ENCODE measurements around the gene ATAD2B. TPM values are rescaled to one million over a fixed set of nuclear protein-coding genes. Genes with fewer than 3 reads are reported as not detected.

ATAD2B gene
- total RNA-seq, 1 experiment from 2014 or later = 19.7 TPM

DNA sequence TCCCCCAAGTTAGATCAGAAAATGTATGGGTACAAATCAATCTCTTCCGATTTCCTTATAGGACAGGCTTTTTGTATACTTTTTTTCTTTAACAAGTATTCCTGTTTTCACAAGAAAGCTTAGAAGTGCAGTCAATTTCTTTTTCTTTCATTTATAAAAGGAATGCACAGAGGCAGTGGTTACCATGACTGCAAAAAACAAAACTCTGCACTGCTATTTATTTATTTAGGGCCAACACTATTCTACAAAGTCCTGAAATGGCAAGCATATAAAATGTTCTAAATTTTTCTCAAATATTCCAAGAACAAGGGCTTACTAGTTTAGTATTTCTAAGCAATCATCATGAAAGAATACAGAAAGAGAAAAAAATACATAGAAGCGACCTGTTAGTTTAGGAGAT, 22.2 kb downstream of the ATAD2B start:
- Mint-ChIP-seq H3K4me1 (ENCODE audit: low read depth, unreplicated experiment) (peaks cover 24% of the 10 kb centered on the region), H3K27ac (ENCODE audit: unreplicated experiment) (no peak overlapping the region), H3K4me3 (ENCODE audit: low read depth, unreplicated experiment) (no peak overlapping the region), H3K9me3 (ENCODE audit: low read depth, unreplicated experiment) (no peaks in the 10 kb centered on the region), H3K36me3 (ENCODE audit: insufficient read depth, unreplicated experiment) (no peaks in the 10 kb centered on the region), H3K27me3 (ENCODE audit: unreplicated experiment) (no peaks in the 10 kb centered on the region)
- CTCF ChIA-PET = interaction anchor here (0.7 kb wide), 1 partner anchor 564 kb away, joined by 3 read pairs; no protein-coding TSS in a partner anchor
- no peak for DNase-seq
- TF ChIP-seq, protein P1, sequence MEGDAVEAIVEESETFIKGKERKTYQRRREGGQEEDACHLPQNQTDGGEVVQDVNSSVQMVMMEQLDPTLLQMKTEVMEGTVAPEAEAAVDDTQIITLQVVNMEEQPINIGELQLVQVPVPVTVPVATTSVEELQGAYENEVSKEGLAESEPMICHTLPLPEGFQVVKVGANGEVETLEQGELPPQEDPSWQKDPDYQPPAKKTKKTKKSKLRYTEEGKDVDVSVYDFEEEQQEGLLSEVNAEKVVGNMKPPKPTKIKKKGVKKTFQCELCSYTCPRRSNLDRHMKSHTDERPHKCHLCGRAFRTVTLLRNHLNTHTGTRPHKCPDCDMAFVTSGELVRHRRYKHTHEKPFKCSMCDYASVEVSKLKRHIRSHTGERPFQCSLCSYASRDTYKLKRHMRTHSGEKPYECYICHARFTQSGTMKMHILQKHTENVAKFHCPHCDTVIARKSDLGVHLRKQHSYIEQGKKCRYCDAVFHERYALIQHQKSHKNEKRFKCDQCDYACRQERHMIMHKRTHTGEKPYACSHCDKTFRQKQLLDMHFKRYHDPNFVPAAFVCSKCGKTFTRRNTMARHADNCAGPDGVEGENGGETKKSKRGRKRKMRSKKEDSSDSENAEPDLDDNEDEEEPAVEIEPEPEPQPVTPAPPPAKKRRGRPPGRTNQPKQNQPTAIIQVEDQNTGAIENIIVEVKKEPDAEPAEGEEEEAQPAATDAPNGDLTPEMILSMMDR (IDR thresholded peaks at IDR 0.05; ENCODE audit: unreplicated experiment) = no peak
- no TSS peak for BruUV-seq (replicated peaks)
- intact Hi-C loops (cut with micrococcal nuclease; ENCODE audit: unreplicated experiment) = no loop called here

DNA sequence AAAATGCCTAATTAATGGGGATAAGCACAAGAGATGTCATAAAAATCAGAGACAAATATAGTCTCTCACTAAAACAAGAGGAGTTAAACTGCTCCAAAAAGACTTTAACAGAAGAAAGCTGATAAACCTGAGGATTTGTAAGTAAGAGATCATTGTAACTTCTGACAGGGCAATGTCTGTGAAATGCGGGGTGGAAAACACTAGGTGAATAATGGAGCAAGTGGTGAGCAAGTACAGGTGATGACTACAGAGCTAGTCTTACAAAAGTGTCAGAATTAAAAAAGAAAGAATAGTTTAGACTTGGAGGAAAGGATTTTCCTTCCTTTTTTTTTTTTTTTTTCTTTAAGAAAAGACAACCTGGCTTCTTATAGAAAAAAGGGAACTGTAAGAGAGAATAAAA, 22.7 kb downstream of the ATAD2B start:
- CTCF ChIA-PET = interaction anchor here (0.7 kb wide), 1 partner anchor 565 kb away, joined by 3 read pairs; no protein-coding TSS in a partner anchor
- H3K36me3 Mint-ChIP-seq (ENCODE audit: insufficient read depth, unreplicated experiment) = no peaks in the 10 kb centered on the region
- no peaks in the 10 kb centered on the region for H3K27me3 Mint-ChIP-seq (ENCODE audit: unreplicated experiment)
- DNase-seq = no peak
- H3K27ac Mint-ChIP-seq (ENCODE audit: unreplicated experiment) = peak overlapping the region; percentile 11
- no peaks in the 10 kb centered on the region for H3K9me3 Mint-ChIP-seq (ENCODE audit: low read depth, unreplicated experiment)
- H3K4me3 Mint-ChIP-seq (ENCODE audit: low read depth, unreplicated experiment) = no peak overlapping the region
- intact Hi-C loops (cut with micrococcal nuclease; ENCODE audit: unreplicated experiment) = no loop called here
- BruUV-seq (replicated peaks) = no TSS peak
- H3K4me1 Mint-ChIP-seq (ENCODE audit: low read depth, unreplicated experiment) = peaks cover 24% of the 10 kb centered on the region
- TF ChIP-seq, protein P1 (IDR thresholded peaks at IDR 0.05; ENCODE audit: unreplicated experiment) = no peak

- TF ChIP-seq, protein P1 (IDR thresholded peaks at IDR 0.05; ENCODE audit: unreplicated experiment) = no peak
- Mint-ChIP-seq H3K27ac (ENCODE audit: unreplicated experiment) (no peak overlapping the region), H3K4me1 (ENCODE audit: low read depth, unreplicated experiment) (peaks cover 24% of the 10 kb centered on the region), H3K4me3 (ENCODE audit: low read depth, unreplicated experiment) (no peak overlapping the region), H3K36me3 (ENCODE audit: insufficient read depth, unreplicated experiment) (no peaks in the 10 kb centered on the region), H3K27me3 (ENCODE audit: unreplicated experiment) (no peaks in the 10 kb centered on the region), H3K9me3 (ENCODE audit: low read depth, unreplicated experiment) (peaks cover 3% of the 10 kb centered on the region)
- intact Hi-C loops (cut with micrococcal nuclease; ENCODE audit: unreplicated experiment) = no loop called here
- no peak for DNase-seq
- BruUV-seq (replicated peaks) = no TSS peak
- CTCF ChIA-PET = interaction anchor here (0.8 kb wide), 1 partner anchor 24 kb away, joined by 5 read pairs; the partner anchor contains the start of gene ATAD2B
Observed at GRCh38 chr2:23903034-23903433, 23.9 kb downstream of the ATAD2B start.

DNA sequence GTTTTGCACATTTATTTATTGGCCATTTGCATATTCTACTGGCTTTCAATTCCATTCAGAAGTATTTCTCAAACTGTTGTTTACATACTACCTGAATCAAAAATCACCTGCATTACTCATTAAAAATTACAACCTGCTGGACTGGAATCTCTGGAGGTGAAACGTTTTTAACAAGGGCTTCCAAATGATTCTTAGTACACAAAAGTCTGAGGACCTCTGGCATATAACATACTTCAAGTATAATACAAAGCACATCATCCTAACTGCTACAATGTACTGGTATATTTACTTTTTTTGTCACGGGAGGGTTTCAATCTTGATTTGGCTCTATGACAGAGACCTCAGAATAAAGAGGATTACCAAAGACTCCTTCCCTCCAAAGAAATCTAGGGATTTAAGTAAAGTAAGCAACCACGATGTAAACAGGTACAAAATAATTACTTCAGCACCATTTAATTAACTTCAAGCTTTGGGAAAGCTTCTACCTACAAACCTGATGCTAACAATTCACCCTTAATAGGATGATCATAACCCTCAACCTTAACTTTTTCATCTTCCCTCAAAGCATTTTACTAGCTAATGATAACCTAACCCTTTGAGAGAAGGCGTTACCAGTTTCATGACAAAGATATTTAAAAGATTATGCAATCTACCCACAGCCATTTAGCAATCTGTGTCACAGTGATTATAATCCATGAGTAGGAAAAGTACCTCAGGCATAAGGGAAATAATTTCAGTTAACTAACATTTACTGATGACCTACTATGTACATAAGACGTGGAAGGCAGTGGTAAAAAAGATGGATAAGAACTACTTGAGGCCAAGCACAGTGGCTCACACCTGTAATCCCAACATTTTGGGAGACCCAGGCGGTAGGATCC, 24.7 kb downstream of the ATAD2B start:
- Mint-ChIP-seq H3K27me3 (ENCODE audit: unreplicated experiment) (no peaks in the 10 kb centered on the region), H3K4me1 (ENCODE audit: low read depth, unreplicated experiment) (peaks cover 26% of the 10 kb centered on the region), H3K9me3 (ENCODE audit: low read depth, unreplicated experiment) (peaks cover 3% of the 10 kb centered on the region), H3K36me3 (ENCODE audit: insufficient read depth, unreplicated experiment) (no peaks in the 10 kb centered on the region), H3K4me3 (ENCODE audit: low read depth, unreplicated experiment) (no peak overlapping the region), H3K27ac (ENCODE audit: unreplicated experiment) (peak overlapping the region; percentile 27)
- no TSS peak for BruUV-seq (replicated peaks)
- intact Hi-C loops (cut with micrococcal nuclease; ENCODE audit: unreplicated experiment) = no loop called here
- TF ChIP-seq, protein P1 (IDR thresholded peaks at IDR 0.05; ENCODE audit: unreplicated experiment) = no peak
- CTCF ChIA-PET = interaction anchor here (0.6 to 0.8 kb wide), 2 partner anchors 25 to 44 kb away, joined by 3 to 5 read pairs; partner anchors contain the start of gene ATAD2B
- DNase-seq = no peak

Data from Calu3 (cell line).